B cell (primary cell): ENCODE results near the gene RFPL4AL1. TPM values are rescaled to one million over a fixed set of nuclear protein-coding genes. Genes with fewer than 3 reads are reported as not detected.

ENCODE experiments used
- ATAC-seq: fragments of 200-7000 bp; cut with Tn5 transposase; one replicate; pipeline ENCODE4 v1.10.0; 2021; ENCODE audit warnings: low read depth, mild to moderate bottlenecking, moderate number of reproducible peaks, moderate library complexity
- CTCF ChIA-PET: fragments of 350-600 bp; sonication (Branson Sonifier 250); formaldehyde crosslinking; loops from one replicate; lab custom pipeline; 2021; ENCODE audit warnings: antibody characterized with exemption, inconsistent platforms; lab: Charles Lee
- POLR2A ChIA-PET: fragments of 350-600 bp; sonication (Branson Sonifier 250); formaldehyde crosslinking; loops from one replicate; lab custom pipeline; 2021; ENCODE audit warnings: antibody characterized with exemption; lab: Charles Lee
- DNase-seq: peaks from one replicate; pipeline ENCODE4 v3.0.0; 2013
- H2AFZ ChIP-seq: 2 replicates; pipeline ENCODE4 v1.6.1; 2012; ENCODE audit warnings: mild to moderate bottlenecking, low read depth, low read length; ENCODE audit not compliant: insufficient read depth, poor library complexity, severe bottlenecking
- H3K27ac ChIP-seq, 2 donors: 1 replicate in 1 of 2; 2 replicates in 1 of 2; pipeline ENCODE4 v1.5.1; 2012 to 2013; ENCODE audit warnings: low read length in 2 of 2, mild to moderate bottlenecking in 2 of 2, moderate library complexity in 1 of 2
- H3K27me3 ChIP-seq, 4 experiments: fragments of 200-600 bp in 1 of 4; sonication (generic) in 1 of 4; replicated peaks in 1 of 4; 1 replicate in 2 of 4; 2 replicates in 2 of 4; pipeline versions ENCODE4 v1.6.1 to v1.7.0; 2013 to 2016; ENCODE audit warnings: low read length in 3 of 4, mild to moderate bottlenecking in 2 of 4, mixed read lengths in 1 of 4, moderate library complexity in 1 of 4; ENCODE audit not compliant: insufficient read depth in 4 of 4, control insufficient read depth in 3 of 4; ENCODE audit errors: control extremely low read depth in 1 of 4
- H3K36me3 ChIP-seq, 2 experiments: replicated peaks in 1 of 2; 1 replicate in 1 of 2; 2 replicates in 1 of 2; pipeline versions ENCODE4 v1.6.1 to v1.7.1; 2013; ENCODE audit warnings: low read length in 1 of 2; ENCODE audit not compliant: insufficient read depth in 2 of 2, control insufficient read depth in 1 of 2; ENCODE audit errors: control extremely low read depth in 1 of 2, extremely low read depth in 1 of 2
- H3K4me1 ChIP-seq, 2 donors: fragments of 200-600 bp in 1 of 2; sonication (generic) in 1 of 2; 1 replicate in 1 of 2; 2 replicates in 1 of 2; pipeline versions ENCODE4 v1.5.1 to v1.6.1; 2013 to 2017; ENCODE audit warnings: low read length in 2 of 2; ENCODE audit not compliant: control insufficient read depth in 2 of 2, insufficient read depth in 2 of 2
- H3K4me2 ChIP-seq: replicated peaks from 2 replicates; pipeline ENCODE3; 2012; ENCODE audit warnings: mild to moderate bottlenecking, low read depth, low read length; ENCODE audit not compliant: poor library complexity, severe bottlenecking
- H3K4me3 ChIP-seq, 5 experiments: fragments of 200-600 bp in 1 of 5; sonication (generic) in 1 of 5; 1 replicate in 3 of 5; 2 replicates in 2 of 5; pipeline versions ENCODE4 v1.5.1 to v1.7.0; 2011 to 2016; ENCODE audit warnings: low read length in 4 of 5, mild to moderate bottlenecking in 4 of 5, low read depth in 2 of 5, control low read depth in 1 of 5, moderate library complexity in 1 of 5; ENCODE audit not compliant: insufficient read depth in 1 of 5; ENCODE audit errors: control extremely low read depth in 1 of 5, extremely low read depth in 1 of 5
- H3K79me2 ChIP-seq: fragments of 200-600 bp; sonication (generic); one replicate; pipeline ENCODE4 v1.6.0; 2016; ENCODE audit warnings: low read length; ENCODE audit not compliant: control insufficient read depth, insufficient read depth
- H3K9ac ChIP-seq: fragments of 200-600 bp; sonication (generic); 2 replicates; pipeline ENCODE4 v1.6.1; 2017; ENCODE audit warnings: mild to moderate bottlenecking, low read length, moderate library complexity
- H3K9me3 ChIP-seq, 3 donors: one replicate each; pipeline versions ENCODE4 v1.6.1 to v1.7.1; 2013; ENCODE audit warnings: low read length in 2 of 3; ENCODE audit not compliant: control insufficient read depth in 2 of 3, insufficient read depth in 1 of 3; ENCODE audit errors: control extremely low read depth in 1 of 3
- H4K20me1 ChIP-seq: 2 replicates; pipeline ENCODE4 v1.6.0; 2012; ENCODE audit warnings: mild to moderate bottlenecking, low read length; ENCODE audit not compliant: insufficient read depth, control insufficient read depth, poor library complexity, severe bottlenecking
- H3K27ac Mint-ChIP-seq: one replicate; pipeline ENCODE4 v1.8.0; 2021; ENCODE audit warnings: mixed read lengths
- H3K27me3 Mint-ChIP-seq: one replicate; pipeline ENCODE4 v1.8.0; 2021; ENCODE audit warnings: mixed read lengths
- H3K4me1 Mint-ChIP-seq: one replicate; pipeline ENCODE4 v1.8.0; 2021; ENCODE audit warnings: mixed read lengths
- H3K4me3 Mint-ChIP-seq: one replicate; pipeline ENCODE4 v1.8.0; 2021; ENCODE audit warnings: mixed read lengths
- H3K9me3 Mint-ChIP-seq: one replicate; pipeline ENCODE4 v1.8.0; 2022; ENCODE audit warnings: mixed read lengths; ENCODE audit not compliant: insufficient read depth
- CTCF ChIP-seq: fragments of 200-600 bp; IDR thresholded peaks from one replicate; pipeline ENCODE4 v1.8.0; 2022; ENCODE audit warnings: antibody characterized with exemption, mild to moderate bottlenecking
- EZH2 ChIP-seq: IDR thresholded peaks from 2 replicates; pipeline ENCODE4 v1.6.1; 2012; ENCODE audit warnings: borderline replicate concordance, low read depth, mild to moderate bottlenecking, moderate library complexity, low read length; ENCODE audit not compliant: insufficient read depth, poor library complexity, severe bottlenecking
- WGBS: methylation state at CpG from one replicate; pipeline ENCODE4 v1.1.5; 2013; ENCODE audit warnings: missing lambda C conversion rate; ENCODE audit not compliant: insufficient coverage; 5-methylcytosine and 5-hydroxymethylcytosine counted together
- intact Hi-C: fragments of 100-400 bp; cut with micrococcal nuclease; formaldehyde crosslinking; loops from one replicate; pipeline ENCODE4 v1.10.0; 2022
- polyA plus RNA-seq: library from polyadenylated mRNA; depleted of rRNA; stranded (reverse); fragments of >200 nt; gene quantifications from 2 replicates; pipeline ENCODE4 v1.2.3, GENCODE V29; 2012
- total RNA-seq, 2 donors: library from RNA; stranded (reverse); fragments of 120-200 nt in 1 of 2; gene quantifications; 1 replicate in 1 of 2; 2 replicates in 1 of 2; pipeline versions ENCODE4 v1.2.3 to v1.2.4, GENCODE V29; 2013 to 2022

The RFPL4AL1 gene
- total and polyA plus RNA-seq, 2 donors (not counting 1 experiment from before 2014, with no cell fraction given), result not detected

DNA sequence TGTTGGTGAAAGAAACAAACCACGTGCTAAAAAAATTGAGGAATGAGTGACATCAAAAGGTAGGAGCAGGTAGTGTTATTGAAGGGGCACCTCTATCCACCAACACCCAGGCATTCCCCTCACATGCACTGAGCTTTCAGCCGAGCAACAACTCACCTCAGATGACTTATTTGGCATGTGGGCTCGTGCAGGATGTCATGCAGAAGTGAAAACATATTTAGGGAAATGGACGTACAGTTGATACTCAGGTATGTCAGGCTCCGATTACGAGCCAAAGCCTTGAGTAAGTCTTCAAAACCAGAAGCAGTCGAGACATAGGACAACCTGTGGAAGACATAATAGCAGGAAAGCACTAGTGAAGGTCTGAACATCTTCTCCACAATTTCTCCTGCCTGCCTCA lies 32.5 kb downstream of the RFPL4AL1 start:
- Mint-ChIP-seq H3K27ac (no peak overlapping the region), H3K4me1 (peaks cover 10% of the 10 kb centered on the region), H3K27me3 (peaks cover 8% of the 10 kb centered on the region), H3K9me3 (peaks cover 3% of the 10 kb centered on the region), H3K4me3 (no peak overlapping the region)
- no peaks in the 10 kb centered on the region for H3K4me1 ChIP-seq
- ATAC-seq (no peak), DNase-seq (peak; percentile 40)
- intact Hi-C loops, result no loop called here
- H3K36me3 ChIP-seq, result no peaks in the 10 kb centered on the region
- H3K9ac ChIP-seq, result no peak overlapping the region
- H3K27me3 ChIP-seq, result no peaks in the 10 kb centered on the region
- H3K4me2 ChIP-seq, result peak overlapping the region; percentile 6
- no peaks in the 10 kb centered on the region for H4K20me1 ChIP-seq
- H3K27ac ChIP-seq, result no peak overlapping the region
- peak overlapping the region; percentile 19 for H2AFZ ChIP-seq
- H3K4me3 ChIP-seq, result no peak overlapping the region
- ChIA-PET CTCF (interaction anchor here (1.1 to 2.5 kb wide), 2 partner anchors 8 to 660 kb away, joined by 3 to 7 read pairs; no protein-coding TSS in a partner anchor), POLR2A (no interaction called here)
- 50% methylated on average over 3 of the region's 7 CpGs for WGBS
- peaks cover 0 to 2% (median 0%) of the 10 kb centered on the region in 3 donors for H3K9me3 ChIP-seq
- TF ChIP-seq EZH2, result no peak
- no peaks in the 10 kb centered on the region for H3K79me2 ChIP-seq

DNA sequence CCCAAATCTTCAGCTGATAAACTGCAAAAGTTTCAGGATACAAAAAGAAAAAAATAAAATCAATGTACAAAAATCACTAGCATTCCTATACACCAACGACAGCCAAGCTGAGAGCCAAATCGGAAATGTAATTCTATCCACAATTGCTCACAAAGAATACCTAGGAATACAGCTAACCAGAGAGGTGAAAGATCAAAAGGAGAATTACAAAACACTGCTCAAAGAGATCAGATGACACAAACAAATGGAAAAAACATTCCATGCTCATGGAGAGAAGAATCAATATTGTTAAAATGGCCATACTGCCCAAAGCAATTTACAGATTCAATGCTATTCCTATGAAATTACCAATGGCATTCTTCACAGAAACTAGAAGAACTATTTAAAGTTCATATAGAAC lies 33.4 kb downstream of the RFPL4AL1 start:
- Mint-ChIP-seq H3K4me3 (no peak overlapping the region), H3K9me3 (peaks cover 3% of the 10 kb centered on the region), H3K27ac (no peak overlapping the region), H3K4me1 (peaks cover 10% of the 10 kb centered on the region), H3K27me3 (peaks cover 12% of the 10 kb centered on the region)
- intact Hi-C loops, result no loop called here
- Histone ChIP-seq H3K4me2 (no peak overlapping the region), H3K27ac (no peak overlapping the region), H3K9me3 (peaks cover 0 to 2% (median 0%) of the 10 kb centered on the region in 3 donors), H3K9ac (no peak overlapping the region), H3K4me3 (no peak overlapping the region), H3K79me2 (no peaks in the 10 kb centered on the region), H3K36me3 (no peaks in the 10 kb centered on the region), H3K27me3 (no peaks in the 10 kb centered on the region), H2AFZ (no peak overlapping the region), H4K20me1 (no peaks in the 10 kb centered on the region), H3K4me1 (no peaks in the 10 kb centered on the region)
- WGBS, result no CpG with 5 or more reads among the region's 2 CpGs
- POLR2A ChIA-PET, result no interaction called here
- TF ChIP-seq CTCF, result no peak
- TF ChIP-seq EZH2, result no peak
- DNase-seq (no peak), ATAC-seq (no peak)
- CTCF ChIA-PET, result interaction anchor here (1.1 kb wide), 1 partner anchor 661 kb away, joined by 3 read pairs; no protein-coding TSS in a partner anchor
